MM.1S (cell line): Measurements from ENCODE around the gene CTNNA2.

Experiments used
- DNase-seq: peaks from one replicate; pipeline ENCODE4 v3.0.0-alpha.2; 2015
- H2AFZ ChIP-seq: fragments of 300-600 bp; sonication (generic); 2 replicates; pipeline ENCODE4 v1.6.0; 2016; ENCODE audit warnings: antibody characterized with exemption, low read length
- H3F3A ChIP-seq: fragments of 300-600 bp; sonication (generic); 2 replicates; pipeline ENCODE4 v1.6.1; 2016; ENCODE audit warnings: mild to moderate bottlenecking, antibody characterized with exemption, low read length, moderate library complexity, mixed read lengths; ENCODE audit not compliant: insufficient read depth
- H3K27ac ChIP-seq: fragments of 300-600 bp; sonication (generic); 2 replicates; pipeline ENCODE4 v1.5.1; 2016; ENCODE audit warnings: mild to moderate bottlenecking, low read length
- H3K27me3 ChIP-seq: fragments of 300-600 bp; sonication (generic); replicated peaks from 2 replicates; pipeline ENCODE4 v1.6.0; 2016; ENCODE audit warnings: low read length; ENCODE audit not compliant: insufficient read depth
- H3K36me3 ChIP-seq: fragments of 300-600 bp; sonication (generic); replicated peaks from 2 replicates; pipeline ENCODE4 v1.6.1; 2016; ENCODE audit warnings: mild to moderate bottlenecking, low read length, mixed read lengths; ENCODE audit not compliant: insufficient read depth
- H3K4me1 ChIP-seq: fragments of 300-600 bp; sonication (generic); 2 replicates; pipeline ENCODE4 v1.6.1; 2016; ENCODE audit warnings: low read length, mixed read lengths
- H3K4me2 ChIP-seq: fragments of 300-600 bp; sonication (generic); 2 replicates; pipeline ENCODE4 v1.6.0; 2016; ENCODE audit warnings: low read depth, low read length
- H3K4me3 ChIP-seq: fragments of 300-600 bp; sonication (generic); 2 replicates; pipeline ENCODE4 v1.5.1; 2016; ENCODE audit warnings: low read length, mixed read lengths
- H3K79me2 ChIP-seq: fragments of 300-600 bp; sonication (generic); 2 replicates; pipeline ENCODE4 v1.6.1; 2016; ENCODE audit warnings: mixed run types, low read length, mixed read lengths
- H3K9ac ChIP-seq: fragments of 300-600 bp; sonication (generic); 2 replicates; pipeline ENCODE4 v1.6.1; 2016; ENCODE audit warnings: low read length, mixed read lengths
- H3K9me2 ChIP-seq: fragments of 300-600 bp; sonication (generic); replicated peaks from 2 replicates; pipeline ENCODE4 v1.6.1; 2016; ENCODE audit warnings: mild to moderate bottlenecking, low read length, mixed read lengths; ENCODE audit not compliant: insufficient read depth
- H3K9me3 ChIP-seq: fragments of 300-600 bp; sonication (generic); replicated peaks from 2 replicates; pipeline ENCODE4 v1.6.1; 2016; ENCODE audit warnings: mild to moderate bottlenecking, low read length, mixed read lengths; ENCODE audit not compliant: insufficient read depth
- H4K20me1 ChIP-seq: fragments of 300-600 bp; sonication (generic); 2 replicates; pipeline ENCODE4 v1.6.1; 2016; ENCODE audit warnings: mild to moderate bottlenecking, low read length, moderate library complexity, mixed read lengths; ENCODE audit not compliant: insufficient read depth
- CTCF ChIP-seq: fragments of 300-600 bp; sonication (generic); IDR thresholded peaks from 2 replicates; pipeline ENCODE4 v1.5.1; 2016; ENCODE audit warnings: antibody characterized with exemption, low read length, mixed read lengths
- EZH2 ChIP-seq: fragments of 300-600 bp; sonication (generic); optimal IDR thresholded peaks from 2 replicates; pipeline ENCODE3; 2017; ENCODE audit warnings: low read depth, mild to moderate bottlenecking, antibody characterized with exemption, low read length, mixed read lengths
- EZH2phosphoT487 ChIP-seq: fragments of 300-600 bp; sonication (generic); IDR thresholded peaks from 2 replicates; pipeline ENCODE4 v1.6.1; 2018; ENCODE audit warnings: antibody characterized with exemption, low read length

The CTNNA2 gene

GRCh38 chr2:80499095-80499494 lies 986.2 kb downstream of the CTNNA2 start:
- no peak overlapping the region for H3K9ac ChIP-seq
- no peaks in the 10 kb centered on the region for H3K36me3 ChIP-seq
- H3K27me3 ChIP-seq: no peaks in the 10 kb centered on the region
- peak; percentile 33 for DNase-seq
- no peak overlapping the region for H2AFZ ChIP-seq
- H3K9me2 ChIP-seq: no peaks in the 10 kb centered on the region
- H3K4me2 ChIP-seq: no peak overlapping the region
- H3K4me1 ChIP-seq: peaks cover 8% of the 10 kb centered on the region
- no peaks in the 10 kb centered on the region for H3K79me2 ChIP-seq
- peak; percentile 54 for TF ChIP-seq CTCF
- TF ChIP-seq EZH2phosphoT487: no peak
- H3K27ac ChIP-seq: no peak overlapping the region
- H4K20me1 ChIP-seq: no peaks in the 10 kb centered on the region
- no peaks in the 10 kb centered on the region for H3F3A ChIP-seq
- H3K9me3 ChIP-seq: no peaks in the 10 kb centered on the region
- no peak overlapping the region for H3K4me3 ChIP-seq

- Histone ChIP-seq H3K9me3 (no peaks in the 10 kb centered on the region), H3K36me3 (no peaks in the 10 kb centered on the region), H4K20me1 (no peaks in the 10 kb centered on the region), H3F3A (no peaks in the 10 kb centered on the region), H3K9me2 (no peaks in the 10 kb centered on the region), H3K4me2 (peak overlapping the region; percentile 6; the same call in 1 of the 2 replicates), H3K4me1 (peaks cover 8% of the 10 kb centered on the region), H3K27me3 (no peaks in the 10 kb centered on the region), H3K9ac (no peak overlapping the region), H3K79me2 (no peaks in the 10 kb centered on the region), H3K27ac (no peak overlapping the region), H3K4me3 (no peak overlapping the region), H2AFZ (peak overlapping the region; percentile 14)
- TF ChIP-seq CTCF (no peak), EZH2 (no peak), EZH2phosphoT487 (no peak)
- no peak for DNase-seq
Measured at GRCh38 chr2:80501874-80502624, 989.2 kb downstream of the CTNNA2 start.

DNA sequence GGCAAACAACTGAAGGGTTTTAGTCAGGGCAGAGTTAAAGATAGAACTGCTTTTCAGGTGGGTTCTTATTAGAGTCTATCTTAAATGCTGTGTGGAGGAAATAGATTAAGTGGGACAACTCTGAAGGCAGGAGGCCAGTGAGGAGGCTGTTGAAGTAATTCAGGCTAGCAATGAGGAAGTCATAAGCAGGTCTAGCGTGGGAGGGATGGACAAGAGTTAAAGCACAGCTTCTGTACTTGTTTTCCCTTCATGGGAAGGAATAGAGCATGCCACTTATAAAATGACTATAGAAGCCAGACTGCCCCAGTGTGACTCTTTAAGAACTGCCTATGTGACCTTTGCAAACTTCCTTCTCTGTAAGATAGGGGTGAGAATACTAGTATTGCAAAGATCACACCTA lies 993.7 kb downstream of the CTNNA2 start:
- Histone ChIP-seq H2AFZ (no peak overlapping the region), H3K27ac (no peak overlapping the region), H3K9me2 (no peaks in the 10 kb centered on the region), H3K36me3 (no peaks in the 10 kb centered on the region), H3K4me3 (no peak overlapping the region), H4K20me1 (no peaks in the 10 kb centered on the region), H3K9me3 (no peaks in the 10 kb centered on the region), H3K9ac (no peak overlapping the region), H3K4me1 (peaks cover 8% of the 10 kb centered on the region), H3F3A (no peaks in the 10 kb centered on the region), H3K4me2 (no peak overlapping the region), H3K27me3 (no peaks in the 10 kb centered on the region), H3K79me2 (no peaks in the 10 kb centered on the region)
- TF ChIP-seq CTCF (no peak), EZH2 (no peak), EZH2phosphoT487 (no peak)
- no peak for DNase-seq
